LNCaP clone FGC (cell line): ENCODE data around the gene DOCK8.

Source experiments
- DNase-seq: peaks from one replicate; pipeline ENCODE4 v3.0.0-alpha.2; 2011; ENCODE audit warnings: low read depth
- H3K4me3 ChIP-seq: 2 replicates; pipeline ENCODE4 v1.5.1; 2011; ENCODE audit warnings: mild to moderate bottlenecking, low read depth, low read length, control low read depth
- CTCF ChIP-seq: IDR thresholded peaks from 2 replicates; pipeline ENCODE4 v1.5.1; 2012; ENCODE audit warnings: mild to moderate bottlenecking; ENCODE audit not compliant: control insufficient read depth, insufficient read depth; ENCODE audit errors: extremely low read depth

The DOCK8 gene

GRCh38 chr9:270657-271237 lies 56.1 kb downstream of the DOCK8 start:
- no peak for DNase-seq
- no peak overlapping the region for H3K4me3 ChIP-seq
- TF ChIP-seq CTCF = no peak

- TF ChIP-seq CTCF = no peak
- DNase-seq = no peak
- H3K4me3 ChIP-seq = no peak overlapping the region
These were observed 57.9 kb downstream of the DOCK8 start for GRCh38 chr9:272251-273213.

- no peak for TF ChIP-seq CTCF
- DNase-seq = no peak
- H3K4me3 ChIP-seq = no peak overlapping the region
These were observed 59.7 kb downstream of the DOCK8 start for GRCh38 chr9:274406-274805.

- TF ChIP-seq CTCF = no peak
- DNase-seq = no peak
- H3K4me3 ChIP-seq = no peak overlapping the region
These were observed 63.1 kb downstream of the DOCK8 start for GRCh38 chr9:277601-278295.

- TF ChIP-seq CTCF = no peak
- no peak for DNase-seq
These were observed 64.0 kb downstream of the DOCK8 start for GRCh38 chr9:278651-279050.

GRCh38 chr9:279674-280073 lies 65.0 kb downstream of the DOCK8 start:
- H3K4me3 ChIP-seq = no peak overlapping the region
- no peak for DNase-seq
- TF ChIP-seq CTCF = no peak

More at GRCh38 chr9:278651-279050, 64.0 kb downstream of the DOCK8 start:
- H3K4me3 ChIP-seq = no peak overlapping the region
